ENCODE data around the gene TUB.

The TUB gene

DNA sequence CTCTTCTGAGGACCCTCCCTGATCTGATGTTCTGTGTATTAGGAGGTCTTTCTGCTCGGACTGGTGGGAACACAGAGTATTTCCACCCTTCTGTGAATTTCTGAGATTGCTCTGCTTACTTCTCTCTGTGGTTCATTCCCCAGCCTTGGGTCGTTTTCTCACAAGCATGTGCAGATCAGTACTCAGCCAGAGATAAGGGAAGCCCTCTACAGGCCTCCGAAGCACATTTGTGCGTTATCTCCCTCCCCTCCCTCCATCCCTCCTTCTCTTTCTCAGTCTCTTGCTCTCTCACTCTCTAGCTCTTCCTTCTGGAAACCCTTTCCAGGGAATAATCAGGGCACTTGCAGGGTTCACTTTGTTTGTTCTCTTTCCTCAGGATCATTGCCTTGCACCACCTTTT lies 35.2 kb upstream of the TUB start:
- DNase-seq = no peak

DNA sequence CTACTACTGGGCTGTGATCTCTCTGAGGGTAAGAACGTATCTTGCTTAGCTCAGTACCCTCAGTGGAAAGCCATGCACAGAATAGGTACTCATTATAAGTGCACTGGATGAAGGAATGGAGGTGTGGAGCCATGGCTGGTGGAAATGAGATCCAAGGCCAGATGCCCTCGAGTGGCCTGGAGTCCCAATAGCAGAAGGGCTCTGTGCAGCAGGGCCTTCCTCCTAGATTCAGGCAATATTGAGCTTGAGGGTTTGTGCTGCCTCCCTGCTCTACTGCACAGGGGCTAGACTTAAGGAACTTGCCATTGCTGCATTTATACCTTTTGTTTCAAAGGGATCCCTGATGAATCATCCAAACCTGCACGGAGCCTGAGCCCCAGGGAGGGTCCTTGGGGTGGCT lies 33.6 kb upstream of the TUB start:
- DNase-seq = peak in 1 of 2 donors; percentile 11

GRCh38 chr11:8049084-8049483 lies 31.9 kb upstream of the TUB start:
- DNase-seq = no peak

GRCh38 chr11:8055091-8055835 lies 25.7 kb upstream of the TUB start:
- DNase-seq = no peak

DNA sequence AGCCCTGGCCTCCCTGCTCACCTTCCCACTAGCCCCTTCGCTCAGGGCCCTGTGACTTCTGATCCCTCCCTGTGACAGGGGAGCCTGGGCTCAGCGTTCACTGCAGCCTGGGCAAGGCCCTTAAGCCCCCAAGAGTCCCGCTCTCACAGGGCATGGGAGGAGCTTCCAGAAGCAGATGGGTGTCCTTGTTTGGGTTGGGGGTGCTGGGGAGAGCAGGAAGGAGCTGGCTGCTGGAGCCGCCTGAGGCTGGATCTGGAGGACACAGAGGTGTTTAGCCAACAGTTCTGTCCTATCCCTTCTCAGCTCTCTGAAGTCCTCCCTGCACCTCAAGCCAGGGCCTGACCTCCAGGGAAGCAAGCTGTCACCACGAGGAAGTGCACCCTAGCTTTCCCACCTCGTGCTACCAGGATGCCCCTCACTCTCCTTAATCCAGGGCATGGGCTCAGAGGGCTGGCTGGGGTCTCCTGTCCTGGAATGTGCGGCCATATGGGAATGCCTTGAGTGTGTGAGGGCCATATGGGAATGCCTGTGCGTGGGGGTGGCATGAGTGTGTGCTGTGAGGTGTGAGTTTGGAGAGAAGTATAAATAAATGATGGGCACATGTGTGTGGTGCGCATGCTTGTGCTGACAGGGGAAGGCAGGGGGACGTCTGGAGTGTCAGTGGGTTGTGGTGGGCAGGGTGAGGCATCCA lies 25.0 kb upstream of the TUB start:
- DNase-seq = peak in 1 of 2 donors; percentile 7

- DNase-seq = peak in 1 of 2 donors; percentile 10
Measured at GRCh38 chr11:8056810-8057463, 24.1 kb upstream of the TUB start.

- DNase-seq = peak in 1 of 2 donors; percentile 10
Measured at GRCh38 chr11:8058216-8058615, 22.8 kb upstream of the TUB start.

DNA sequence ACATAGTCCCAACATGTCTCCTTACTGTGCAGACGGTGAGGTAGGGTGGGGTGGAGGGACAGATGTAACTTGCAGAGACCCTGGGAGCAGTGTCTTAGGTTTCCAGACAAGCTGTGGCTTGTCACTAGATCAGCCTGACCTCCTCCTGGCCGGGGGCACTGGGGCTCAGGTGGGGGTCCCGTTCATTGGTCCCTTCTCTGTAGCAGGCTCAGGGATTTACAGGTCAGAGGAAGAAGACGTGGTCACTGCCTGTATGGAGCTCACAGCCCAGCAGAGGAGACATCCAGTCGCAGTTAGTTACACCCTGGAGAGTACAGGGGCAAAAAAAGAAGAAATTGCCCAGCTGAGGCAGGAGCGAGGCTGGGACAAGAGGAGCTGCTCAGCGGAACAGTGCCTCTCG lies 22.0 kb upstream of the TUB start:
- no peak for DNase-seq

DNA sequence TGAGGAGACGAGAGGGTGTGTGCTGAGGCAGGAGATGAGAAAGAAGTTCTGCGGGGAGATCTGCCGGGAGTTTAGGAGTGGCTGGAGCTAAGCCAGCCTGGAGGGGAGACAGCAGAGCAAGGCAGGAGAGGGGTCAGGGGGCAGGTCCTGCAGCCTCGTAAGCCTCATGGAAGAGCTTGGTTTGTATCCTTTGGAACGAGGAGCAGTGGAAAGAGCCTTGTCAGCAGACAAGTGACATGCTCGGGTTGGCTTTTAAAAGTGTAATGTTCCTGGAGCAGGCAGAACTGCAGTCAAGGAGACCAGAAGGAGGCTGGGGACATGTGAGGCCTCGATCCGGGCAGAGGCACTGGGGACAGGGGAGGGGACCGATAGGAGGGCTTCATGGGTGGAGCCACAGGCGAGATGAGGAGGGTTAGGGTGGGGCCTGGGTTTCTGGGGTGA lies 21.4 kb upstream of the TUB start:
- no peak for DNase-seq

- no peak for DNase-seq
Measured at GRCh38 chr11:8060146-8060719, 20.8 kb upstream of the TUB start.

DNA sequence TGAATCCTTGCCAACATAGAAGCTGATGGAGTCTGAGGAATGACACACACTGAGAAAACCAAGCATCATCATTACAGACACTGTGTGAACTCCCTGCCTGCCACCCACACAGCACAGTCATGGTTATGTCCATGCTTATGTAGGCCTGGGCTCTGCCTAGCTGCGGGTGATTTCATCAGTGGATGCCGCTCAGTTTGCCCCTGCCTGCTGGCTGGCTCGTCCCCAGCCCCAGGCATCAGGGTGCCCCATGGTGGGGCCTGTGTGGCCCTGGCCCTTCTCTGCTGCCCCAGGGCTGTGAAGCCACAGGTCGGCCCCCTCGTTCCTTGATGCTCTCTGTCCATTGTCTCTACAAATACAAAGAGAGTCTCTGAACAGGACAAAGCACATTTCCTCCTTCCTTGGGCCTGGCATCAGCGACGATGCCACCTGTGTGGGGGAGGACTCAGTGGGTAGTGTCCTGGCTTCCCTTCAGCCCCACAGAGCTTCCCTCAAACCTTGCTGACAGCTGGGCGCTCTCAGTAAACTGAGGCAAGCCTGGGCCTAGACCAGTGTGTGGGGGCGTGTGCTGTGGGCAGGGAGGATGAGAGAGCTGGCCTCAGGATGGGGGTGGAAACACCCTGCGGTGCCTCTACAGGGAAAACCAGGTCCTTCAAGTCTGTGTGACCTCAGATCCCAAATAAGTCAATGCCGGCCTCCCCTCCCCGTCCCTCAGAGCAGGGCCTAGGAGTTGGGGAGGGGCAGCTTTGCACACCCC lies 20.0 kb upstream of the TUB start:
- DNase-seq = no peak

DNA sequence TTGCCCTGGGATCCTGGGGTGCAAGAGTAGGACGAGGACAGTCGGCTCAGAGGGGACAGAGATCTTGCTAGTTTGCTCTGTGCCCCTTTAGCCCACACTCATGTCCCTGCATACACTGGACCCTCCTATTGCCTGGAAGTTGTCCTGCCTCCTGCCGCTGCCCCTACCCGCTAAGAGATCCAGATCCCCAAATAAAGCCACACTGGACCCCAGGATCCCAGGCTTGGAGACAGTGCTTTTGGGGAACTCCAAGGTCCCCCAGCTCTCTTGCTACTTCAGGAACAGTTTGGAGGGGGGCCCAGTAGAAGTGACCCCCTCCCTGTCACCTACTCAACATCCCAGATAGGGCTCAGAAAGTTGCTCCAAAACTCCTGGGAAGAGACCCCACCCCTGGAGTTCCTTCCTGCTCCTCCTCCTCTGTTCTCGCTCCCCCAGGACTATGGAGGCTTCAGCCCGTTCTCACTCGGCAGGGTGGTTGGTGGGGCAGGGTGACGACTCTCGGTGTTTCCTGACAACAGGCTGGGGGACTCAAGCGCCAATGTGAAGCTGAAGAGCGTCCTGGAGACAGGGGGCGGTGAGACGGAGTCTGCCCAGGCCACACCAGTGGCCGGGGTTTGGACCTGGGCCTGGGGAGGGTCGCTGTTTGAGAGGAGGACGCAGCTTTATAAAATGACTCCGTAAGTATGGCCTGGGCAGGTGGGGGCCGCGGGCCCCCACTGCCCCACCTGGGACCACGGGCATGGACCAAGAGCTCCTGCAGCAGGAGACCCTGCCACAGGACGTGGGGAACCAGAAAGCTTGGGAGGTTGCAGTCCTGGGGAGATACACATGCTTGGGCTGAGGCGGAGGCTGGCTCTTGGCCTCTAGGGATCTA lies 19.2 kb upstream of the TUB start:
- no peak for DNase-seq

DNA sequence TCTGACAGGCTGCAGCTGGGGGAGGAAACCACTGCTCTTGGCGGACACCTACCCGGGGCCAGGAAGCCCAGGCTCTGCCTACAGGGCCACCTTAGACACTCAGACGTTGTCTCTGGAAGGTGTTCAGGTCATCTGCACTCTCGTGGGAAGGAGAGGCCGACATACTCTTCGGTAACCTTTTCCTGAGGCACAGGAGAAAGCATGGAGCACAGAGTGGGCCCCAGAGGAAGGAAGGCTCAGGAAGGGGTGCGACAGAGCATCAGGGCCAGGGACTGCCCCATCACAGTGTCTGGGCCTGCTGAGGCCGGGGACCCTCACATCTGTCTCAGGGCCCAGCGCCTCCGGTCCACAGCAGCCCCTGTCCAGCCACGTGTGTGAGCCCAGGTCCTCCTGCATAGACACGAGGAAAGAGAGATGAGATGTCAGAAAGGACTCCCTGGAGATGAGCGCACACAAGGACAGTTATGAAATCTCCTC lies 18.2 kb upstream of the TUB start:
- no peak for DNase-seq

- DNase-seq = no peak
Measured at GRCh38 chr11:8063324-8063723, 17.7 kb upstream of the TUB start.

- DNase-seq = peak in 1 of 2 donors; percentile 3
Measured at GRCh38 chr11:8065031-8065430, 16.0 kb upstream of the TUB start.

GRCh38 chr11:8066036-8066910 lies 14.7 kb upstream of the TUB start:
- DNase-seq = no peak

DNA sequence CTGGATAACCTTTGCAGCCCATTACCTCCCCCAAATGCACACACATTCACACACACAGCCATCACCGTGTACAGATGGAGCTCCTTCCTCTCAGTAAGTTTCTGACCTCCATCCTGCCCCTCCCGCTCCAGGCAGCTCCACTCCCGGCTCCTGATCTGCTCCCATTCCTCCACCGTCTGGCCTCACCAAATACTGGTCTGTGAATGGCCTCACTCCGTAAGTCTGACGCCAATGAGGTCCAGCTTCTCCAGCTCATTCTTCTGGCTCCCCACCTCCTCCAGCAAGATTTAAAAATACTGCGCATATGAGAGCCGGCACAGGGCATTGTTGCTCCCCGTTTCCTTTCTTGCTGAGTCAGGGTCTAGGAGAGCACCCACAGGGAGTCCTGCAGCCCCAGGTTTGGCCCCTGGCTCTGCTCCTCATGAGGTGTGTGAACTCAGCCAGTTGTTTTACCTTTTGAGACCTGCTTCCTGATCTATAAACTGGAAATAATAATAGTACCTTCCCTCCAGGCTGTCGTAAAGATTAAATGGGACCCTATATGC lies 14.0 kb upstream of the TUB start:
- peak in 1 of 2 donors; percentile 7 for DNase-seq

- no peak for DNase-seq
Measured at GRCh38 chr11:8067567-8067928, 13.5 kb upstream of the TUB start.

DNA sequence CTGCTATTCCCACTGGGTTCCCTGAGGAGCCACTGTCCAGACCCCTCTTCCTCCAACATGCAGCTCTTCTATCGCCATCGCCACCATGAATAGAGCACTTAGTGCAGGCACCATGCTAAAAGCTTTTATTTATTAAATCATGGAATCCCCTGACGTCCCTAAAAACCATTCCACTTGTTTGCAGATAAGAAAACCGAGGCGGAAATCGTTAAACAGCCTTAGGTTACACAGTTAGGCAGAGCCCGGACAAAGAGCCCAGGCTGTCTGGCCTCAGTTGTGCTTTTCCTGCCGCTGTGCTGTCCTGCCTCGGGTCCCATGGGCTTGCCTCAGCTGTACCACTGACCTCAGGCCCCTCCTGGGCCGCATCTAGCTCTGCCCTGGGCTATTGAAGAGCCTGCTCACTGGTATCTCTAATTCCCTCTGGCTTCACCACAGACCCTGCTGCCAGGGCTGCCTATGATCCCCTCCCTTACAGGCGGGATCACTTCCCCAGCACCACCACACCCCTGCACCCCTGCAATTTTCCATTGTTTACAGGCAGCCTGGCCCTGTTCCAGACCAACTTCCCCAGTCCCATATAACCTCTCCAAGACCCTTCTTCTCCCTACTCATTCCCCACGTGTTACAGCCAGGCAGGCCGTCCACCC lies 13.0 kb upstream of the TUB start:
- DNase-seq = no peak

All from stimulated activated CD4-positive, alpha-beta T cell treated with anti-CD3 and anti-CD28 coated beads, Interleukin-2, amount 100 ng/mL, for 24 hours (primary cell).